Mesenchymal stem cell (in vitro differentiated cells and primary cell): ENCODE measurements around the gene RALGPS1.
A peak's percentile ranks its signal among the peaks of the same experiment; 100 is the strongest.

ENCODE experiments used
- DNase-seq: peaks from one replicate; pipeline ENCODE4 v3.0.0-alpha.2; 2013
- H2AFZ ChIP-seq: one replicate; pipeline ENCODE4 v1.6.1; 2013; ENCODE audit warnings: low read depth, mild to moderate bottlenecking, control low read depth, inconsistent platforms, low read length, moderate library complexity
- H2AK5ac ChIP-seq: 2 replicates; pipeline ENCODE4 v1.6.1; 2013; ENCODE audit warnings: low read length, moderate library complexity, mild to moderate bottlenecking, inconsistent platforms; ENCODE audit not compliant: severe bottlenecking
- H2BK120ac ChIP-seq: one replicate; pipeline ENCODE4 v1.6.1; 2013; ENCODE audit warnings: low read depth, mild to moderate bottlenecking, inconsistent platforms, low read length, moderate library complexity
- H2BK12ac ChIP-seq, 2 experiments: one replicate each; pipeline ENCODE4 v1.6.1; 2013; ENCODE audit warnings: inconsistent platforms in 2 of 2, low read length in 2 of 2, mild to moderate bottlenecking in 2 of 2, moderate library complexity in 2 of 2, control low read depth in 1 of 2
- H2BK15ac ChIP-seq: one replicate; pipeline ENCODE4 v1.6.1; 2013; ENCODE audit warnings: mild to moderate bottlenecking, low read depth, inconsistent platforms; ENCODE audit not compliant: poor library complexity, severe bottlenecking
- H2BK5ac ChIP-seq: 2 replicates; pipeline ENCODE4 v1.6.1; 2013; ENCODE audit warnings: low read depth, mild to moderate bottlenecking, low read length, control low read depth, inconsistent platforms; ENCODE audit not compliant: poor library complexity, severe bottlenecking
- H3K14ac ChIP-seq, 2 experiments: one replicate each; pipeline ENCODE4 v1.6.1; 2013; ENCODE audit warnings: inconsistent platforms in 2 of 2, low read length in 2 of 2, control low read depth in 1 of 2, mild to moderate bottlenecking in 1 of 2, moderate library complexity in 1 of 2
- H3K18ac ChIP-seq, 2 experiments: one replicate each; pipeline ENCODE4 v1.6.1; 2013; ENCODE audit warnings: inconsistent platforms in 2 of 2, low read length in 2 of 2, control low read depth in 1 of 2, low read depth in 1 of 2, mild to moderate bottlenecking in 1 of 2
- H3K23ac ChIP-seq, 2 experiments: one replicate each; pipeline ENCODE4 v1.6.1; 2013; ENCODE audit warnings: inconsistent platforms in 2 of 2, low read length in 2 of 2, mild to moderate bottlenecking in 2 of 2, moderate library complexity in 2 of 2, control low read depth in 1 of 2
- H3K27ac ChIP-seq: 2 replicates; pipeline ENCODE4 v1.5.1; 2013; ENCODE audit warnings: mild to moderate bottlenecking, moderate library complexity, low read length, control low read depth, inconsistent platforms; ENCODE audit not compliant: poor library complexity, severe bottlenecking
- H3K27me3 ChIP-seq, 2 experiments: 2 replicates each; pipeline versions ENCODE4 v1.6.1 to v1.7.0; 2013; ENCODE audit warnings: low read length in 2 of 2, mild to moderate bottlenecking in 2 of 2, moderate library complexity in 2 of 2, control low read depth in 1 of 2, inconsistent platforms in 1 of 2; ENCODE audit not compliant: control insufficient read depth in 1 of 2, insufficient read depth in 1 of 2
- H3K36me3 ChIP-seq, 2 experiments: 2 replicates each; pipeline versions ENCODE4 v1.6.1 to v1.7.0; 2013; ENCODE audit warnings: low read length in 2 of 2, control low read depth in 1 of 2, inconsistent platforms in 1 of 2, low read depth in 1 of 2, mild to moderate bottlenecking in 1 of 2; ENCODE audit not compliant: insufficient read depth in 2 of 2, control insufficient read depth in 1 of 2
- H3K4ac ChIP-seq, 2 experiments: one replicate each; pipeline ENCODE4 v1.6.1; 2013; ENCODE audit warnings: inconsistent platforms in 2 of 2, low read length in 2 of 2, mild to moderate bottlenecking in 2 of 2, moderate library complexity in 2 of 2, control low read depth in 1 of 2, low read depth in 1 of 2
- H3K4me1 ChIP-seq: 2 replicates; pipeline ENCODE4 v1.6.1; 2013; ENCODE audit warnings: low read depth, low read length, control low read depth; ENCODE audit not compliant: control insufficient read depth, insufficient read depth
- H3K4me2 ChIP-seq: 2 replicates; pipeline ENCODE4 v1.6.1; 2013; ENCODE audit warnings: low read length, mild to moderate bottlenecking, inconsistent platforms; ENCODE audit not compliant: poor library complexity, severe bottlenecking
- H3K4me3 ChIP-seq, 2 experiments: 2 replicates each; pipeline versions ENCODE4 v1.5.1 to v1.7.0; 2013; ENCODE audit warnings: low read length in 2 of 2, mild to moderate bottlenecking in 2 of 2, control low read depth in 1 of 2, low read depth in 1 of 2; ENCODE audit not compliant: insufficient read depth in 1 of 2
- H3K79me1 ChIP-seq: replicated peaks from 2 replicates; pipeline ENCODE4 v1.6.1; 2013; ENCODE audit warnings: mild to moderate bottlenecking, control low read depth, low read length, inconsistent platforms; ENCODE audit not compliant: poor library complexity, severe bottlenecking
- H3K9ac ChIP-seq: 2 replicates; pipeline ENCODE4 v1.7.0; 2013; ENCODE audit warnings: mild to moderate bottlenecking, low read length, moderate library complexity
- H3K9me3 ChIP-seq: 2 replicates; pipeline ENCODE4 v1.7.0; 2013; ENCODE audit warnings: mild to moderate bottlenecking, low read length; ENCODE audit not compliant: control insufficient read depth
- H4K8ac ChIP-seq: one replicate; pipeline ENCODE4 v1.6.1; 2013; ENCODE audit warnings: inconsistent platforms, mild to moderate bottlenecking, low read length, moderate library complexity
- H4K91ac ChIP-seq: one replicate; pipeline ENCODE4 v1.6.1; 2013; ENCODE audit warnings: mild to moderate bottlenecking, low read length, inconsistent platforms
- WGBS: methylation state at CpG from one replicate; pipeline ENCODE4 v1.1.7; 2013; ENCODE audit warnings: mixed read lengths; 5-methylcytosine and 5-hydroxymethylcytosine counted together

RALGPS1 gene

GRCh38 chr9:127131871-127132270 lies 217.3 kb downstream of the RALGPS1 start:
- H2BK15ac ChIP-seq: no peak overlapping the region
- H3K23ac ChIP-seq: no peak overlapping the region
- H4K91ac ChIP-seq: no peak overlapping the region
- peaks cover 5 to 9% of the 10 kb centered on the region in 2 experiments for H3K27me3 ChIP-seq
- no peak overlapping the region for H2AK5ac ChIP-seq
- peaks cover 20% of the 10 kb centered on the region for H3K4me1 ChIP-seq
- H3K79me1 ChIP-seq: no peaks in the 10 kb centered on the region
- H2BK5ac ChIP-seq: no peak overlapping the region
- H3K27ac ChIP-seq: no peak overlapping the region
- 65% methylated on average over 6 of the region's 6 CpGs for WGBS
- H2BK12ac ChIP-seq: peak overlapping the region in 1 of 2 experiments; percentile 12
- peak overlapping the region; percentile 25 to 58 for H3K18ac ChIP-seq
- H3K4me2 ChIP-seq: no peak overlapping the region
- DNase-seq: peak; percentile 79
- H2AFZ ChIP-seq: no peak overlapping the region
- H2BK120ac ChIP-seq: no peak overlapping the region
- H3K36me3 ChIP-seq: no peaks in the 10 kb centered on the region
- H3K9me3 ChIP-seq: no peaks in the 10 kb centered on the region
- H3K4ac ChIP-seq: no peak overlapping the region
- H3K9ac ChIP-seq: peak overlapping the region; percentile 77
- H4K8ac ChIP-seq: no peak overlapping the region
- H3K14ac ChIP-seq: no peak overlapping the region
- H3K4me3 ChIP-seq: no peak overlapping the region

- Histone ChIP-seq H3K27me3 (peaks cover 4 to 9% of the 10 kb centered on the region in 2 experiments), H2BK5ac (no peak overlapping the region), H2BK120ac (no peak overlapping the region), H4K91ac (peak overlapping the region; percentile 77), H3K79me1 (no peaks in the 10 kb centered on the region), H3K27ac (no peak overlapping the region), H3K23ac (no peak overlapping the region), H3K18ac (peak overlapping the region in 1 of 2 experiments; percentile 14), H3K9ac (no peak overlapping the region), H3K36me3 (no peaks in the 10 kb centered on the region), H2AK5ac (no peak overlapping the region), H3K9me3 (no peaks in the 10 kb centered on the region), H3K4me1 (peaks cover 20% of the 10 kb centered on the region), H3K4ac (peak overlapping the region in 1 of 2 experiments; percentile 82), H3K4me2 (no peak overlapping the region), H2BK12ac (peak overlapping the region; percentile 35 to 93), H3K4me3 (no peak overlapping the region), H2BK15ac (peak overlapping the region; percentile 39), H2AFZ (no peak overlapping the region), H4K8ac (no peak overlapping the region), H3K14ac (no peak overlapping the region)
- 95% methylated on average over 4 of the region's 4 CpGs for WGBS
- no peak for DNase-seq
Observed at GRCh38 chr9:127132375-127132774, 217.8 kb downstream of the RALGPS1 start.

- no peak overlapping the region for H3K14ac ChIP-seq
- H3K18ac ChIP-seq: peak overlapping the region; percentile 75 to 95
- peak overlapping the region; percentile 83 for H2BK15ac ChIP-seq
- H3K23ac ChIP-seq: no peak overlapping the region
- H3K4me2 ChIP-seq: peak overlapping the region; percentile 24
- H4K8ac ChIP-seq: peak overlapping the region; percentile 93
- peak overlapping the region; percentile 86 for H3K9ac ChIP-seq
- no peak overlapping the region for H2AK5ac ChIP-seq
- H2AFZ ChIP-seq: peak overlapping the region; percentile 16
- H3K4me1 ChIP-seq: peaks cover 20% of the 10 kb centered on the region
- WGBS: 24% methylated on average over 13 of the region's 15 CpGs
- H2BK120ac ChIP-seq: peak overlapping the region; percentile 71
- peak overlapping the region; percentile 92 for H4K91ac ChIP-seq
- H3K27ac ChIP-seq: peak overlapping the region; percentile 39
- no peaks in the 10 kb centered on the region for H3K79me1 ChIP-seq
- no peaks in the 10 kb centered on the region for H3K36me3 ChIP-seq
- peak; percentile 92 for DNase-seq
- H3K4ac ChIP-seq: peak overlapping the region; percentile 42 to 71
- H3K9me3 ChIP-seq: no peaks in the 10 kb centered on the region
- H2BK5ac ChIP-seq: no peak overlapping the region
- peaks cover 3 to 16% of the 10 kb centered on the region in 2 experiments for H3K27me3 ChIP-seq
- H2BK12ac ChIP-seq: peak overlapping the region; percentile 71 to 94
- peak overlapping the region in 1 of 2 experiments; percentile 51 for H3K4me3 ChIP-seq
Observed at GRCh38 chr9:127132921-127133647, 218.5 kb downstream of the RALGPS1 start.

- Histone ChIP-seq H3K14ac (no peak overlapping the region), H4K91ac (no peak overlapping the region), H3K9me3 (no peaks in the 10 kb centered on the region), H3K23ac (no peak overlapping the region), H2BK12ac (no peak overlapping the region), H3K79me1 (no peaks in the 10 kb centered on the region), H2AFZ (no peak overlapping the region), H4K8ac (peak overlapping the region; percentile 35), H2BK15ac (no peak overlapping the region), H3K36me3 (no peaks in the 10 kb centered on the region), H3K18ac (peak overlapping the region; percentile 92 to 95), H3K4me3 (peak overlapping the region in 1 of 2 experiments; percentile 51), H3K27me3 (peaks cover 3 to 22% of the 10 kb centered on the region in 2 experiments), H3K4me1 (peaks cover 22% of the 10 kb centered on the region), H3K4me2 (no peak overlapping the region), H2AK5ac (no peak overlapping the region), H3K9ac (peak overlapping the region; percentile 86), H3K27ac (peak overlapping the region; percentile 39), H2BK120ac (peak overlapping the region; percentile 71), H3K4ac (peak overlapping the region; percentile 54 to 94), H2BK5ac (no peak overlapping the region)
- DNase-seq: peak; percentile 96
- WGBS: 1% methylated on average over 13 of the region's 13 CpGs
Observed at GRCh38 chr9:127133739-127134167, 219.2 kb downstream of the RALGPS1 start.
